Peyer's patch (tissue), 4 donors: ENCODE measurements around the gene IMPA2.

ENCODE experiments used
- POLR2A ChIP-seq, 2 donors: fragments of 450-650 bp; IDR thresholded peaks; one replicate each; pipeline ENCODE4 v1.5.1; 2017; ENCODE audit warnings: antibody characterized with exemption in 2 of 2, mild to moderate bottlenecking in 2 of 2, moderate library complexity in 2 of 2
- TF ChIP-seq, protein P1 (sequence below), 6 experiments: fragments of 450-650 bp in 4 of 6; fragments of 200-600 bp in 2 of 6; sonication (generic) in 1 of 6; IDR thresholded peaks; one replicate each; pipeline ENCODE4 v1.5.1; 2017 to 2019; ENCODE audit warnings: antibody characterized with exemption in 6 of 6, mild to moderate bottlenecking in 3 of 6, moderate library complexity in 1 of 6

GRCh38 chr18:11948852-11949523 is 32.3 kb upstream of the IMPA2 start:
- TF ChIP-seq, protein P1, sequence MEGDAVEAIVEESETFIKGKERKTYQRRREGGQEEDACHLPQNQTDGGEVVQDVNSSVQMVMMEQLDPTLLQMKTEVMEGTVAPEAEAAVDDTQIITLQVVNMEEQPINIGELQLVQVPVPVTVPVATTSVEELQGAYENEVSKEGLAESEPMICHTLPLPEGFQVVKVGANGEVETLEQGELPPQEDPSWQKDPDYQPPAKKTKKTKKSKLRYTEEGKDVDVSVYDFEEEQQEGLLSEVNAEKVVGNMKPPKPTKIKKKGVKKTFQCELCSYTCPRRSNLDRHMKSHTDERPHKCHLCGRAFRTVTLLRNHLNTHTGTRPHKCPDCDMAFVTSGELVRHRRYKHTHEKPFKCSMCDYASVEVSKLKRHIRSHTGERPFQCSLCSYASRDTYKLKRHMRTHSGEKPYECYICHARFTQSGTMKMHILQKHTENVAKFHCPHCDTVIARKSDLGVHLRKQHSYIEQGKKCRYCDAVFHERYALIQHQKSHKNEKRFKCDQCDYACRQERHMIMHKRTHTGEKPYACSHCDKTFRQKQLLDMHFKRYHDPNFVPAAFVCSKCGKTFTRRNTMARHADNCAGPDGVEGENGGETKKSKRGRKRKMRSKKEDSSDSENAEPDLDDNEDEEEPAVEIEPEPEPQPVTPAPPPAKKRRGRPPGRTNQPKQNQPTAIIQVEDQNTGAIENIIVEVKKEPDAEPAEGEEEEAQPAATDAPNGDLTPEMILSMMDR (IDR thresholded peaks at IDR 0.05) = no peak
- TF ChIP-seq POLR2A (IDR thresholded peaks at IDR 0.05) = no peak
